GM20431 (cell line): ENCODE measurements around the gene LRRC74A.

Experiments used
- in situ Hi-C: fragments of 300-500 bp; cut with MseI, MboI; formaldehyde crosslinking; loops from one replicate; pipeline ENCODE4 v1.15.0; 2020; ENCODE audit warnings: low sequenced_read_pairs; ENCODE audit not compliant: unreplicated experiment

Gene LRRC74A

GRCh38 chr14:76844223-76844622 is 18.0 kb downstream of the LRRC74A start:
- in situ Hi-C loops = no loop called here

GRCh38 chr14:76846331-76847047 is 20.3 kb downstream of the LRRC74A start:
- in situ Hi-C loops = no loop called here

- in situ Hi-C loops = no loop called here
These were observed 22.7 kb downstream of the LRRC74A start for GRCh38 chr14:76848879-76849278.

- in situ Hi-C loops = no loop called here
These were observed 28.9 kb downstream of the LRRC74A start for GRCh38 chr14:76855066-76855465.

GRCh38 chr14:76856769-76857168 is 30.6 kb downstream of the LRRC74A start:
- in situ Hi-C loops = no loop called here

- in situ Hi-C loops = no loop called here
These were observed 35.5 kb downstream of the LRRC74A start for GRCh38 chr14:76861574-76862255.

GRCh38 chr14:76862546-76863282 is 36.5 kb downstream of the LRRC74A start:
- in situ Hi-C loops = no loop called here

GRCh38 chr14:76863724-76864407 is 37.7 kb downstream of the LRRC74A start:
- in situ Hi-C loops = no loop called here

- in situ Hi-C loops = no loop called here
These were observed 40.2 kb downstream of the LRRC74A start for GRCh38 chr14:76866456-76866855.

- in situ Hi-C loops = no loop called here
These were observed 41.6 kb downstream of the LRRC74A start for GRCh38 chr14:76867516-76868453.

- in situ Hi-C loops = no loop called here
These were observed 42.4 kb downstream of the LRRC74A start for GRCh38 chr14:76868454-76869170.

GRCh38 chr14:76870166-76870565 is 44.0 kb downstream of the LRRC74A start:
- in situ Hi-C loops = no loop called here

- in situ Hi-C loops = no loop called here
These were observed 46.7 kb downstream of the LRRC74A start for GRCh38 chr14:76872796-76873432.

GRCh38 chr14:76874734-76875133 is 48.5 kb downstream of the LRRC74A start:
- in situ Hi-C loops = no loop called here

- in situ Hi-C loops = no loop called here
These were observed 49.9 kb downstream of the LRRC74A start for GRCh38 chr14:76876076-76876475.

GRCh38 chr14:76877871-76878270 is 51.7 kb downstream of the LRRC74A start:
- in situ Hi-C loops = no loop called here

GRCh38 chr14:76880449-76880848 is 54.2 kb downstream of the LRRC74A start:
- in situ Hi-C loops = loop anchor here (10.0 kb wide), 1 partner anchor 194 kb away; no protein-coding TSS in a partner anchor

GRCh38 chr14:76881348-76881747 is 55.1 kb downstream of the LRRC74A start:
- in situ Hi-C loops = loop anchor here (10.0 kb wide), 1 partner anchor 193 kb away; no protein-coding TSS in a partner anchor
